ELR (cell line): ENCODE results near the gene TGFBR2.
"Not testable (repeated sequence)": the region's sequence is repeated elsewhere in the genome, so short reads cannot be mapped to it uniquely, and the experiment has no call there.

ENCODE experiments used
- DNase-seq: peaks from one replicate; pipeline ENCODE4 v3.0.0-alpha.2; 2015; ENCODE audit warnings: low read depth

TGFBR2 gene

GRCh38 chr3:30619318-30619717, 12.9 kb downstream of the TGFBR2 start:
- no peak for DNase-seq

DNA sequence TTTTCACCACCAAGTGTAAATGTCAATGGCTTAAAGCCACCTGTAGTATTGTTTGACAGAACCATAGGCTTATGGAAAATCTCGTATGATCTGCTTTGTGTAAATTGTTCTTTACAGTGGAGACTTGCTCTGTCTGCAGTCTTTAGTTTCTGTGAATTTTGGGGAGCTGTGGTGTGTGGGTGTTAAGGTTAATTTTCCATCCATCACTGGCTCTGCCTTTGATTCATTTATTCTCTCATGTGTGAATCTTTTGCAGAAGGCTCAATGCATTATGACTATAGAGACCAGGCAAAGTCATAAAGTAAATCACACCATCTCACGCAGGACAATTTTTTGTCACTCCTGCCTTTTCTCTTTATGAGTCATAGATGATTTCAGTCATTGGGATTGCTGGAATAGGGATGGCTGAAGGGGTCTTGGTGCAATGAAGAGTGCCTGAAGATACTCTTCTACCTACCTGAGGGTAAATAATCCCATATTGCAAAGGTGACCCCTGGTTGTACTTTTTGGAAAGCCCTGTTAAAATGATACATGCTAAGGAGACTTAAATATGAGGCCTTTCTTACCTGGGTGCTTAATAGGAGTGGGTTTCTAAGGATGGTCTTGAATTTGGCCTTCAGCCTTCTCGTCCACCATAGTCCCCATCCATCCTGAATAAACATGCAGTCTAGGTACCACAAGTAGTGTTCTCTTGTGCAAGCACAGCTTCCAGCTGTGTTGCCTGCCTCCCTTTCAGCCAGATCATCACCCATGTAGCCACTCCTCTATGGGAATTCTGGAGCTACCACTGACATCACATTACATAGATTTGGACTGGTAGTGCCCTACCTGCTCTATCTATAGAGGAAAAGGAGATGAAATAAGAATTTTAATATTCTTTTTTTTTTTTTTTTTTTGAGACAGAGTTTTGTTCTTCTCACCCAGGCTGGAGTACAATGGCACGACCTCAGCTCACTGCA, 14.3 kb downstream of the TGFBR2 start:
- no peak for DNase-seq

DNA sequence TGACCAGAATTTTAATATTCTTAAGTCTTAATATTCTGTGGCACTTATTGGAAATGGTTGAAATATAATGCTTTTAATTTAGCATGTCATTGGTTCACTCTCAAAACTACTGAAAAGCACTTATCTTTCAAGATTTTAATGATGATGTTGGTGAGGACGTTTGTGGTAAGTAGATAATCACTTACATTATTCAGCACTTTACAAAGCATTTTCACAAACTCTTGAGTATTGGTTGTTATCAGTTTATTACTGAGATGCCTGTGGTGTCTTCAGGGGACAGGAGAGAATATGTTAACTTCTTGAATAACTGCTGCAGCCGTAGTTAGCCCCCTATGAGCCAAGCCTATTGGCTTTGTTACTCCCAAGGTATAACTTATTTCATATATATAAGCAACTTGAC, 15.2 kb downstream of the TGFBR2 start:
- DNase-seq: no peak

DNA sequence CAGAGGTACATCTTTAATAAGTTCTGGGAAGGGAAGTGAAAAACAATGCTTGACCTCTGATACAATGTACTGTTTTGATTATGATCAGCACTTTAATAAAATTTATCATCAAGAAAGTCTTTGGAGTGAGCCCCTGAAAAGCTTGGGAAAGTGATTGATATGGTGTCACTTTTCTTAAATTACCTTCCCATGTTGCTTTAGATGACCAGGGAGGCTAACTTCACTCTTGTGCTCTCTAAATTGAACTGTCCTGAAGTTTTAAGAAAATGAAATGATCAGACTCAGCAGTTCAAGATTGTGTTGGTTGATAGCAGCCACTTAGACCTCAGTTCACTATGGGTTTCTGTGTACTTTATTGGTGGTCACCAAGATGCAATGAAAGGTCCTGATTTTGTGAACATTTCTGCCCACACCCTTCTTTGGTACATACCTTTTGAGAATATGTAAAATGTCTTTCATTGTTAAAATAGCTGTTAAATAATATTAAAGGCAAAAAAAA, 15.7 kb downstream of the TGFBR2 start:
- DNase-seq: no peak

GRCh38 chr3:30622790-30623189, 16.4 kb downstream of the TGFBR2 start:
- DNase-seq: no peak

GRCh38 chr3:30623351-30623750, 16.9 kb downstream of the TGFBR2 start:
- peak; percentile 60 for DNase-seq

DNA sequence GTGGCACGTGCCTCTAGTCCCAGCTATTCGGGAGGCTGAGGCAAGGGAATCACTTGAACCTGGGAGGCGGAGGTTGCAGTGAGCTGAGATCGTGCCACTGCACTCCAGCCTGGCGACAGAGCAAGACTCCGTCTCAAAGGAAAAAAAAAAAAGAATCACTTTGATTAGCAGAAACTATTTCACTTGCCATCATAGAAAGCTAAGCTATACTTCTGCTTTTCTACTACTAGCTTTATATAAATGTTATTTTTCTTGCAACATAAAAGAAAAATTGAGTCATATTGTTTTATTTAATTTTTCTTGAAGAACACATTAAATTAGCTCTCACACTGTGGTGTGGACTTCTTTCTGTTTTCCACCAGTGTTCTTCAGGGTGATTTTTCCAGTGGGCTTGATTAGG, 18.1 kb downstream of the TGFBR2 start:
- not testable (repeated sequence) for DNase-seq

DNA sequence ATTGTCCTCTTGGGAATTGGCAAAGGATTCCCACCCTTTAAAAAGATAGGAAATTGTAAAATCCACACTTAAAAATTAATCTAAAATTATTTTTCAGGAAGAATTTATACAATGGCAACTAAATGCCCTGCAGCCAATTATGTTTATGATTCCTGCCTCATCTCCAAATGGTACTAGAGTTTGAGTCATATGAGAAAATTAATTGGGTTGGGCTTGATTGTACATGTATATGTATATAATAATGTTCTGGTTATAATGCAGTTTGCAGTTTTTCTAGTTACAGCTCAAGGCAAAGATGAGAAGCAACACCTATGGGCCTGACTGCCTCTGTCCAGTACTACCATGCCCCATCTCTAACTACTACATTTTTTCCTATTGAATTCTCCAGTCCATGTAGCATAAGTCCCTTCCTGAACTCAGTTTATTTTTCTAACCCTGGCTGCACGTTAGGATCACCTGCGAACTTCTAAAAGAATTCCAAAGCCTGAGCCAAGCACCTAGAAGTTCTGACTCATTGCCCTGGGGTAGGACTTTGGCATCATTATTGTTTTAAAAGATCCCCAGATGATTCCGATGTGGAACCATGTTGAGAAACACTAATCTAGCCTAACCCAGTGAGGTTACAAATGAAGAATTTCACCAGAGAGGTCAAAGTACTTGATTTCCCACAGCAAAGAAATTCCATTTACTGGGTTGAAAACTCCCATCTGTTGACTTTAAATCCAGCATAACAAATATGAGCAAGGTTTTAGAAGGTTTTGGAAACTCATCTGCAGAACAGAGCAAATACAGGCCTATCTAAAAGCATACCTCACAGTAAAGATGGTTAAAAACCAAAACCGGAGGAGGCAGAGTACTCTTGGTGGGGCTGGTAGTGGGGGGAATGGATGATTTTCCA, 19.4 kb downstream of the TGFBR2 start:
- DNase-seq: peak; percentile 81

GRCh38 chr3:30626443-30627180, 20.2 kb downstream of the TGFBR2 start:
- peak; percentile 79 for DNase-seq

GRCh38 chr3:30628205-30628900, 22.0 kb downstream of the TGFBR2 start:
- DNase-seq: no peak

DNA sequence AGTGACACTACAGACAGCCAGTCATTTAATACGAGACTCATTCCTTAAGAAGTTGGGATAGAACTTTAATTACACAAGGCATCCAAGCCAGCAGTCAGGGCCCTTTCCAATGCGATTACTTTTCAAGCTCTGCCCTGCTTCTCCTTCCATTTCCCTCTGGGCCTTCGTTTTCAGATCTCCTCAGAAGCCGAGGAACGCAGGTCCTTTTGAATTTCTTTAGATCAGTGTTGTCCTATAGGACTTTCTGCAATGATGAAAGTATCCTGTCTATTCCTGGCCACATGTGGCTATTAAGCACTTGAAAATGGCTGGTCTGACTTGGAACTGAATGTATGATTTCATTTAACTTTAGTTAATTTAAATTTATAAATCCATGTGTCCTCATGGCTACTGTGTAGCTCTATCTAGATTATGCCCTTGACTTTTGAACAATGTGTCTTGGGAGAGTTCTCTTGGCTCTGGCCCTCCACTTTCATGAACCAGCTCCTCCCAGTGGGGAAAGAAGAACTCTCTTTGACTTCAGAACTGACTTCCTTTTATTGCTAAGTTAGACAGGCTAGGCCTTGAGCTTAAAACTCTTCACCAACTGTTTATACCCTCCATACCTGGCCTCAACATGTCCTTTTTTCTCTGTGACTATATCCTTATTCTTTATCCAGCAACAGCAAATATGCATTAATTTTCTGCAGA, 22.6 kb downstream of the TGFBR2 start:
- peak; percentile 12 for DNase-seq

- DNase-seq: no peak
Measured at GRCh38 chr3:30629746-30630145, 23.3 kb downstream of the TGFBR2 start.

DNA sequence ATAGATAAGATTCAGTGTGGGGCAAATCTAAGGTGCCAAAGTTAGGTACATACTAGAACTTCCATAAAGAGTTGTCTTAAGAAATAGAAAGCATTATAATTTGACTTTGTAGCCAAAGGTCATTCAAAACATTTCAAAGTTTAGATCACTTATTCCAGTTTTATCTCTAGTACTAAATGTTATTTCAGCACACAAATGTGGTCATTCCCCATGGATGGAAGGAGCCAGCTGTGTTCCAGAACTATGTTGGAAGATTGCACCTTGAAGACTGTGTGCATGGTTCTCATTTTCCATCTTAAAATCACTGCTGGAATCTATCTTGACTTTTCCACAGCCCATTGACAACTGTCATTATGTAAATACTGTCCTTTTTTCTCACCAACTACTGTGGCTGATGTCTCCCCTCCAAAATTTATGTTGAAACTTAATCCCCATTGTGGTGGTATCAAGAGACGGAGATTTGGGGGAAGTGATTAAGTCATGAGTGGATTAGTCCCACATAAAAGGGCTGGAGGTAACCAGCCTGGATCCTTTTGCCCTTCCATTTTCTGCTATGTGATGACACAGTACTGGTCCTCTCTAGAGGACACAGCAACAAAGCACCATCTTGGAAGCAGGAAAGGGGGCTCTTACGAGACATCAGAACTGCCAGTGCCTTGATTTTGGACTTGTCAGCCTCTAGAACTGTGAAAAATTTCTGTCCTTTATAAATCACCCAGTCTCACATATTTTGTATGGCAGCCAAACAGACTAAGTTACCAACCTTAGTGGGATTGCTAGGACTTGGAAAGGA, 24.0 kb downstream of the TGFBR2 start:
- peak; percentile 7 for DNase-seq

- DNase-seq: peak; percentile 71
Measured at GRCh38 chr3:30631243-30631904, 25.0 kb downstream of the TGFBR2 start.

GRCh38 chr3:30632065-30632464, 25.7 kb downstream of the TGFBR2 start:
- no peak for DNase-seq

- no peak for DNase-seq
Measured at GRCh38 chr3:30632521-30632920, 26.1 kb downstream of the TGFBR2 start.

DNA sequence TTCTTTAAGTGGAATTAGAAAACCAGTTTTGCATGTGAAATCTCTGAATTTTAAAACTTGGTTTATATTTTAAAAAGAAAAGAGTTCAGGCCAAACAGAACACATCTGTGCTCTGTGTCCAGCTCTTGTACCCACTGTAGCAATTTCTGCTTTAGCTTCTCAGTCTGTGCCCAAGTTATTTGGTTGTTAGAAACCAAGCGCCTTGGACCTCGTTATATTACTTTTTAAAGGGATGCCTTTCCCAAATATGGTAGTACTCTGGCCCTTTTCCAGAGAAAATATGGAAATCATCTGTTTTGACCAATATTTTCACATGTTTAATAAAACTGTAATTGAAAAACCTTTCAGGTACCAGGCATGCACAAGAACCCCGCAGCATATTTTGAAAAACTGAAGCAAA, 27.3 kb downstream of the TGFBR2 start:
- no peak for DNase-seq

DNA sequence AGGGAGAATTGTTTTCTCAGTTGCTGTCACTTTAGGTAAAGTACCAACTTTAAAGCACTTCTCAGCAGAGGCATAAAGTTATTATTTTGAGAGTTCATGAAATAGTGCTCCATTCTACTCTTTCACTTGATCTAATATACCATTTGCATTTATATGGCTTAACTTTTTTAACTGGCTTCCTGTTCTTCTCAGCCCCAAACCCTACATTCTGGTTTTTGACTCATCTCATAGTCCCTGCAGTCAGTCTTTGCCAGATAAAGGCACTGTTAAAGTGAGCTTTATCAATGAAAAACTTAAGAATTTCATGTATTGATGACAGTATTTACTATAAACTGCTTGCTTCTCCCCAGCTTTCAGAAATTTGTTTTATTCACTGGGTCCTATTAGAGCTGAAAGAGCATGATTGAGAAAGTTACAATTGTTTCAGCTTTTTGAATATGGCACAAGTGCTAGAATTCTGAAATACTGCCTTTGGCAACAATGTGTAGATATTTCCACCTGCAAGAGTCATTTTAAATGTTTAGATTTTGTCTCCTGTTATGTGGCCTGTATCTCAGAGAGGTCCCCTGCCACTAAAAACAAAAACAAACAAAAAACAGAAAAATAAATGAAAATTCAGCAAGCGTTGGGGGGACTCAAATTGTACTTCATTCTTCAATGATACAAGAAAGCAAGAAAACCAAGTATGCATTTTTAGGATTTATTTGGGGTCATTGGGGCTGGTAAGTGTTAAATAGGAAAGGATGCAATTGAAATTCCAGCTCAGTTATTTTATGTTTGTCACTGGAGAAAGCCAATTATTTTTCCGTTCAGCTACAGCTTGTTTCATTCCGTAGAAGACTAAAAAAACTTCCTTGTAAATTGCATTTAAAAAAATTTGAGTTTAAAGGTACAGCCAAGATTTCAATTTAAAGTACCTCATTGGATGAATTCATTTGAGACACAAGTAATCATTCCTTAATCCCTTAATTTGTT, 28.6 kb downstream of the TGFBR2 start:
- DNase-seq: no peak
